ENCODE data around the gene RBMS1. TPM values are rescaled to one million over a fixed set of nuclear protein-coding genes. Genes with fewer than 3 reads are reported as not detected.

The RBMS1 gene
- total and polyA plus RNA-seq, 2 experiments from 2014 or later, result 55.5 to 94.8 TPM

DNA sequence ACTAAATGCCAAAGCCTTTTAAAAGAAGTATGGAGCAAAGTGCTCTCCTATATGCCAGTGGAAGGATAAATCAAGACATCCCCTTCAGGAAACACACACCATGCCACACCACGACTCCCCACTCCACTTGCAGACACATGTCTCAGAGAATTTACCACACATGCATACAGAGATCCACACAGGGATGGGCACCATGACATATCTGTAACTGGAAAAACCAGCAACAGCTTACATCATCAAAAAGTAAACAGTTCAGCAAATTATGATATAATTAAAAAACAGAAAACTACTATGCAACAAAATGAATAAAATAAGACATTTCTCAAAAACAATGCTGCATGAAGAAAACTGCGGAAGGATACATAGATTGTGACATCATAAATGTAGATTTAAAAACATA, 29.6 kb downstream of the RBMS1 start (continued):
- TF ChIP-seq EZH2 (IDR thresholded peaks at IDR 0.05; ENCODE audit: low read depth, unreplicated experiment), result no peak
- TF ChIP-seq STAT1 (IDR thresholded peaks at IDR 0.05; ENCODE audit: unreplicated experiment), result no peak
- no peak for TF ChIP-seq CREB1 (CRISPR knock-in tag; IDR thresholded peaks at IDR 0.05; ENCODE audit: low read depth)
- TF ChIP-seq ZNF331 (CRISPR knock-in tag; IDR thresholded peaks at IDR 0.05; ENCODE audit: low read depth), result no peak
- TF ChIP-seq NANOG (IDR thresholded peaks at IDR 0.05; ENCODE audit: borderline replicate concordance), result no peak
- no peak for TF ChIP-seq JUNB (IDR thresholded peaks at IDR 0.05; ENCODE audit: unreplicated experiment)
- no peak for TF ChIP-seq ZNF462 (CRISPR knock-in tag; IDR thresholded peaks at IDR 0.05)
- TF ChIP-seq EZH2phosphoT487 (IDR thresholded peaks at IDR 0.05; ENCODE audit: unreplicated experiment), result no peak

GRCh38 chr2:160463245-160463644, 30.4 kb downstream of the RBMS1 start:
- peaks cover 5% of the 10 kb centered on the region; the same call in 1 of the 2 replicates for H3K4me1 ChIP-seq (ENCODE audit: insufficient read depth)
- H3K4me3 ChIP-seq, result no peak overlapping the region
- peaks cover under 1% of the 10 kb centered on the region; the same call in 1 of the 3 replicates for H3K36me3 Mint-ChIP-seq (ENCODE audit: low read depth)
- H3K27ac Mint-ChIP-seq, result no peak overlapping the region
- no peak for ATAC-seq
- H3K9me2 ChIP-seq (ENCODE audit: insufficient read depth), result no peaks in the 10 kb centered on the region
- H3K27me3 ChIP-seq (ENCODE audit: insufficient read depth), result no peaks in the 10 kb centered on the region
- no peaks in the 10 kb centered on the region for H3K9me3 Mint-ChIP-seq
- H3F3A ChIP-seq (replicated peaks; ENCODE audit: low read depth), result no peaks in the 10 kb centered on the region
- H3K79me2 ChIP-seq (replicated peaks; ENCODE audit: insufficient read depth), result peaks cover 96% of the 10 kb centered on the region
- H3K4me3 Mint-ChIP-seq, result no peak overlapping the region
- no peak overlapping the region for H3K27ac ChIP-seq (ENCODE audit: low read depth)
- no peak overlapping the region for H3K4me2 ChIP-seq
- DNase-seq (ENCODE audit: low spot score), result no peak
- peaks cover 2% of the 10 kb centered on the region for H3K27me3 Mint-ChIP-seq (ENCODE audit: insufficient read depth, low read depth, poor library complexity)
- peaks cover 20% of the 10 kb centered on the region for H3K4me1 Mint-ChIP-seq
- peaks cover 13% of the 10 kb centered on the region; the same call in 1 of the 2 replicates for H4K20me1 ChIP-seq (replicated peaks; ENCODE audit: insufficient read depth)
- H2AFZ ChIP-seq, result no peak overlapping the region
- no peaks in the 10 kb centered on the region for H3K36me3 ChIP-seq (ENCODE audit: insufficient read depth)
- TF ChIP-seq, protein P1, sequence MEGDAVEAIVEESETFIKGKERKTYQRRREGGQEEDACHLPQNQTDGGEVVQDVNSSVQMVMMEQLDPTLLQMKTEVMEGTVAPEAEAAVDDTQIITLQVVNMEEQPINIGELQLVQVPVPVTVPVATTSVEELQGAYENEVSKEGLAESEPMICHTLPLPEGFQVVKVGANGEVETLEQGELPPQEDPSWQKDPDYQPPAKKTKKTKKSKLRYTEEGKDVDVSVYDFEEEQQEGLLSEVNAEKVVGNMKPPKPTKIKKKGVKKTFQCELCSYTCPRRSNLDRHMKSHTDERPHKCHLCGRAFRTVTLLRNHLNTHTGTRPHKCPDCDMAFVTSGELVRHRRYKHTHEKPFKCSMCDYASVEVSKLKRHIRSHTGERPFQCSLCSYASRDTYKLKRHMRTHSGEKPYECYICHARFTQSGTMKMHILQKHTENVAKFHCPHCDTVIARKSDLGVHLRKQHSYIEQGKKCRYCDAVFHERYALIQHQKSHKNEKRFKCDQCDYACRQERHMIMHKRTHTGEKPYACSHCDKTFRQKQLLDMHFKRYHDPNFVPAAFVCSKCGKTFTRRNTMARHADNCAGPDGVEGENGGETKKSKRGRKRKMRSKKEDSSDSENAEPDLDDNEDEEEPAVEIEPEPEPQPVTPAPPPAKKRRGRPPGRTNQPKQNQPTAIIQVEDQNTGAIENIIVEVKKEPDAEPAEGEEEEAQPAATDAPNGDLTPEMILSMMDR (conservative IDR thresholded peaks at IDR 0.05; ENCODE audit: low read depth in 2 of 2), result no peak
- TF ChIP-seq ZNF462 (CRISPR knock-in tag; IDR thresholded peaks at IDR 0.05), result no peak

Measured in GM23338 (cell line).